Coronary artery (tissue), 2 donors: ENCODE data around the gene SLC9A4.

Experiments used
- DNase-seq: peaks from one replicate; pipeline ENCODE4 v3.0.0-alpha.2; 2017; ENCODE audit warnings: low spot score
- H3K27ac ChIP-seq, 2 donors: fragments of 200-600 bp; sonication (generic); one replicate each; pipeline ENCODE4 v1.5.1; 2016 to 2019
- H3K4me3 ChIP-seq: fragments of 200-600 bp; sonication (generic); 2 replicates; pipeline ENCODE4 v1.5.1; 2016; ENCODE audit warnings: mild to moderate bottlenecking, moderate library complexity
- CTCF ChIP-seq: fragments of 200-600 bp; sonication (generic); IDR thresholded peaks from one replicate; pipeline ENCODE4 v1.5.1; 2019; ENCODE audit warnings: antibody characterized with exemption

Gene SLC9A4

GRCh38 chr2:102498414-102498813 lies 25.4 kb downstream of the SLC9A4 start:
- no peak for DNase-seq

GRCh38 chr2:102499558-102499957 lies 26.5 kb downstream of the SLC9A4 start:
- Histone ChIP-seq H3K4me3 (no peak overlapping the region), H3K27ac (no peak overlapping the region)
- DNase-seq, result no peak
- TF ChIP-seq CTCF, result no peak

More at GRCh38 chr2:102498414-102498813, 25.4 kb downstream of the SLC9A4 start:
- TF ChIP-seq CTCF, result no peak
- Histone ChIP-seq H3K4me3 (no peak overlapping the region), H3K27ac (no peak overlapping the region)

- Histone ChIP-seq H3K27ac (no peak overlapping the region), H3K4me3 (no peak overlapping the region)
- no peak for DNase-seq
- no peak for TF ChIP-seq CTCF
Measured at GRCh38 chr2:102502576-102502975, 29.6 kb downstream of the SLC9A4 start.

GRCh38 chr2:102504833-102505232 lies 31.8 kb downstream of the SLC9A4 start:
- no peak overlapping the region for H3K4me3 ChIP-seq
- TF ChIP-seq CTCF, result no peak
- no peak for DNase-seq
- H3K27ac ChIP-seq, result no peak overlapping the region

GRCh38 chr2:102505290-102505689 lies 32.3 kb downstream of the SLC9A4 start:
- no peak for DNase-seq
- Histone ChIP-seq H3K4me3 (no peak overlapping the region), H3K27ac (no peak overlapping the region)
- TF ChIP-seq CTCF, result no peak

GRCh38 chr2:102506743-102507142 lies 33.7 kb downstream of the SLC9A4 start:
- TF ChIP-seq CTCF, result no peak
- no peak for DNase-seq
- Histone ChIP-seq H3K4me3 (no peak overlapping the region), H3K27ac (no peak overlapping the region)

GRCh38 chr2:102508863-102509262 lies 35.8 kb downstream of the SLC9A4 start:
- no peak for DNase-seq
- H3K27ac ChIP-seq, result no peak overlapping the region
- no peak for TF ChIP-seq CTCF
- no peak overlapping the region for H3K4me3 ChIP-seq
